AG08396 (cell line): ENCODE measurements around the gene RBM28.
"Not testable (repeated sequence)": the region's sequence is repeated elsewhere in the genome, so short reads cannot be mapped to it uniquely, and the experiment has no call there.

ENCODE experiments used
- DNase-seq: peaks from one replicate; pipeline ENCODE4 v3.0.0; 2012; ENCODE audit warnings: low spot score, mixed read lengths

RBM28 gene

DNA sequence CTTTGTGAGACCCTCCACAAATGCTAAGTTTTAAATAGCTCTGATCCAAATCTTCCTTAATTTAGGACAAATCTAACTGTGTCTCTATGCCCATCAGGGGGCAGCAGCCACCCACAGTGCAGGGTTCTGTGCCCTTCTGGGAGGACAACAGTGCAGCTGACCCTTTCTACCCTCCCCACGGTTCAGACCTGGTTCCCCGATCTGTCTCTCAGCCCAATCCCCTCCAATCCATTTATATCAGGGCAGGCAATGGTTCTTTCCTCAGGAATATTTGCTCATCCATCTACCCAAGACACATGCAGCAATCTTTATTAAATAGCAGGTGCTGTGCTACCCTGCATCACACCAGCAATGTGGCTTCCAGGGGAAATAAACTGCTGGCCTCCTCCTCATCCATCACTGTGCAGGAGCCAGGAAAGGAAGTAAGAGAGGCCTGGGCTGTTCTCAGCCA lies 4.0 kb upstream of the RBM28 start:
- DNase-seq, result peak; percentile 72

DNA sequence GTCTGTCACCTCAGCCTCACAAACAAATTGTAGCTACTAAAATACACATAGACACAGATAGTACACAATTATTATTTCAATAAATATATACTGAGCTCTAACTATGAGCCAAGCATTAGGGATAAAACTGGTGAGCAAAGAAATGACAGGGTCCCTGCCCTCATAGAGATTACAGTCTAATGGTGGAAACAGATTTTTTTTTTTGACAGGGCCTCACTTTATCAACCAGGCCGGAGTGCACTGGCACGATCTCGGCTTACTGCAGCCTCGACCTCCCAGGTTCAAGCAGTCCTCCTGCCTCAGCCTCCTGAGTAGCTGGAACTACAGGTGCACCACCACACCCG lies 695 bp upstream of the RBM28 start:
- no peak for DNase-seq

DNA sequence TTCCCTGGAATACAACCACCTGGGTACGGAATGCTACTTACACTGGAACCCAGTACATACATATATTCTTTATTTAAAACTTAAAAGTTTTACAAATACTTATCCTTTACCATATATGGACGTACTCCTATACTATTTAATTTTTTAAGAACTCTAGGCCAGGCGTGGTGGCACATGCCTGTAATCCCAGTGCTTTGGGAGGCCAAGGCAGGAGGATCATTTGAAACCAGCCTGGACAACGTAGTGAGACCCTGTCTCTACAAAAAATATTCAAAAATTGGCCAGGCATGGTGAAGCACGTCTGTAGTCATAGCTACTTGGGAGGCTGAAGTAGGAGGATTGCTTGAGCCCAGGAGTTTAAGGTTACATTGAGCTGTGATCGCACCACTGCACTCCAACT lies 2.0 kb downstream of the RBM28 start:
- DNase-seq, result no peak

DNA sequence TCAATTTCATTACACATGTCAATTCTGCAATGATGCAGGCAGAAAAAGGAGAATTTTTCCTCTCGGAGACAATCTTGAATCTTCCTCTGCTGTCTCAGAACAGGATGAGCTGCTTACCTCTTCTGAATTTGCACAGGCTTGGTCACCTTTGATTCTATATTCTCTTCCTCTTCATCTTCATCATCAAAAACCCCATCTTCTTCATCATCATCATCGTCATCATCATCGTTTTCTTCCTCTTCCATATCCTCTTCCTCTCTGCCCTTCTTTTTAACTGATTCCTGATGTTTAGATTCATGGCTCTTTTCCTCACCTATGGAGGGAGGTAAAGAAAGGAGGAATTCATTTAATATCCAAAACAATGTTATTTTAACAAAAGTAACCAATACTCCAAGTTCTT lies 8.0 kb downstream of the RBM28 start:
- no peak for DNase-seq

DNA sequence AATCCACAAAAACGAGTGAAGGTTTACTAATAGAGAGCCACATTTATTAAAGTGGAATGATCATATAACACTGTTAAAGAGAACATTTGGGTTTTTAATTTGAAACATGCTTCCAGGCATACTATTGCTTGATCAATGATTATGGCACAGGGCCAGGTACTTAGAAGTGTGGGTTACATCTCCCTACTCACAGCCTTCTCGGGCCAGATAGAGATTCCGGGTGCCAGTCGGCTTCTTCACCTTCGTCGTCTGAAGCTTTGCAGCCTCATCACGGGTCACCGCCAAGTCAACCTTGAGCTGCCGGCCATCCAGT lies 19.4 kb downstream of the RBM28 start:
- no peak for DNase-seq

DNA sequence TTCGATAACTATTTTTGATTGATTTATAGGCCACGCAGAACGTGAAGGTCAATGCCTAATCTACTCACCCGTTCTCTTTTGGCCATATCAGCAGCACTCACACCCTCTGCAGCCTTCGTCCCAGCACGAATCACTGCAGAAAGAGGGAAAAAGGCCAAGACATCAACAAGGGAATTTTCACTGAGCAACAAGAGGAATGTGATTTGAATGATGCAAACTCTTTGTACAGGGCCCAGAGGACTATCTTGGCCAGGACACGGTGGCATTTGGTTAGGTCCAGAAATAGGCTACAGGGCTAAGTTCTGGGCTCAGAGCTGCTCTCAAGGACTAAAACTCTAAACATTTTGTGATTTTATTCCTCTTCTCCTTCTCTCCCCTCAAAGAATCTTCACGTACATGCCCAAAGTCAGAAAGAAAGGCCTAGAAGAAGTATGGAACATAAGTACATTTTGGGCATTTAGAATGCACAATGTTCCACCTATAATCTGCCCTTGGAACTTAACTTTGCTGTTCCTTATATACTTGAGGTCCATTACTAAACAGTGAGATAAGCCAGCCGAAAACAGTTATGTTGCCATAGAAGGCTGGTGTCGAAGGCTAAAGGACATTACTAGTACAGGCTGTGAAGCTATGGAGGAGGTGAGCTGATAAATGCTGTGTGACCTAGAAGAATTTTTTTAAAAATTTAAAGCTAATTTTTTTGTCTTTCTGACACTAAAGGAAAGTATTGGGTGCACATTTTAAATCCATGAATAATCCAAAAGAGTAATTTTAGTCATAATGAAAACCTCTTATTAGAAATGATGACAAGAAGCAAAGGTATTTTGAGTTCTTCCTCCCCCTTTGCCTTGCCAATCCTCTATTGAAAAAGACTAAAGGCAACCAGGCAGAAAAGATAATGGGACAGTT lies 20.0 kb downstream of the RBM28 start:
- peak; percentile 36 for DNase-seq

DNA sequence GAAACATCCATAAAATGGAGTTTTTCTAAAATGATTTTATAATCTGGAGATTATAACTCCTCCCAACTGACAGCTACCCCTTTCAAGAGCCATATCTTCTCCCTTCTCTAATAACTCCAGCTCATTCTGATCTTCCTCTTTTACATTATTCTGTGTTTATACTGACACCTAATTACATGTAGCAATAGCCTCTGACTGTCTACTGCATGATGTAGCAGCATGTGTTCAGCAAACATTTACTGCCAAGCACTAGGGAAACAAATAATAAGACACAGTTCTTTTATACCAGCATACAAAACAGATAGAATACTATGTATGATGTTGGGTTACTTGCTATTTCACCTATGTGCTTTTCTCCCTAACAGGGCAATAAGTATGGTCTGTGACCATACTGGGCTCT lies 20.7 kb downstream of the RBM28 start:
- no peak for DNase-seq

DNA sequence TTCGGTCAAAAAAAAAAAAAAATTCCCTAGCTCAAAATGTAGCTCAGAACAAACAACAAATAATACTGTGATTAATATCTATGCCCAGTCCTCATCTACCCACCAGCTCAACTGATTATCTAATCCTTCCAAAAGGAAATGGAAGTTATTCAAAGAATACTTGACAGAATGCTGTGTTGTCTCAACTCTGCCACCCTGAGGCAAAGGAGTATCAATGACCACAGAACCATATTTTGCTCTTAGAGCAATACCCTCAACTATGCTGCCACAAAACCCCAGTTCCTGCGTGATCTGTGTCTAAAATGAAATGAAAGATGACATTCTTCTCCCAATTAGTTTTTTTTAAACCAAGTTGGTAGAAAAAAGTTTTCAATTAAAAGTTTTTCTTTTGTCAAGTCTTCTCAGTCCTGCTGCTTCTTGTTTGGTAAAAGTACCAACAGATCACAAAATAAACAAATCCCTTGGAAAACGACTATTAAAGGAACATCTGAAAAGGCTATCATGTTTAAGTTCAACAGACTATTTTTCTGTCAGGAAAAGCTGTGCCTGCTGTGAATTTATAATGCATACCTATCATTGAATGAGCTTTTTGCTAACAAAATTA lies 21.6 kb downstream of the RBM28 start:
- peak; percentile 51 for DNase-seq

- DNase-seq, result no peak
These were observed 22.7 kb downstream of the RBM28 start for GRCh38 chr7:128321044-128321422.

DNA sequence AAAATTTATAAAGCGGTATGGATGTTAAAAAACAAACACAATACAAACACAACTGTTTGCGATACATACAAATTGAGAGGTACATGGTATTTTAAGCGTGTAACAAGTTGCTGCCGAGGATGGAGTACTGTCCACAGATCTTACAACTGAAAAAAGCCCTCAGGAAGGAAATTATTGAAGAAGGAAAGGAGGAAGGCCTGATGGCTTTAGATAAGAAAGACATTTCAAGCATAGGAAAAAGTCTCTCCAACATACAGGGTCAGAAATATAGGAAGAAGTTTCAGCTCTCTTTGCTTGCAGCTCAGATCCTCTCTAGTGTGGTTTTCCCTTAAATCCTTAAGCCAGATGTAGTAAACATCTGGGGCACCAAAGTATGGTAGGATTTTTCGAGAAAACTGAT lies 25.0 kb downstream of the RBM28 start:
- no peak for DNase-seq

DNA sequence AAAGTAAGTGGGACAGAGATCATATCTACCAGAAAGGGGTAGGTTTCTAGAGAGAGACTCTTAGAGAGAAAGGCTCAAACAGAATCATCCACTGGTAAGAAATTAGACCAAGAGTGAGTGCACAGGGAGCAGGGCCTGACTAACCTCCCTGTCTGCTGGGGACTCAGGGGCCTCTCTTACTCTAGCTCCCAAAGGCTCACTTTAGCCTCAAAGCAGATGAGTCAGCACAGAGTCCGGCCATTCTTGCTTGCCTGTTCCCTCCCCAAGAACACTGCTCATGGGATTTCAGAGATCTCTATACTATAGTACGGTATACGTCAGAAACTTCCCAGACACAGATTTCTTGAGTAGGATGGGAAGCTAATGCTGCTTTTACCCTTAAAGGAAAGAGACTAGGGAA lies 32.7 kb downstream of the RBM28 start:
- DNase-seq, result no peak

DNA sequence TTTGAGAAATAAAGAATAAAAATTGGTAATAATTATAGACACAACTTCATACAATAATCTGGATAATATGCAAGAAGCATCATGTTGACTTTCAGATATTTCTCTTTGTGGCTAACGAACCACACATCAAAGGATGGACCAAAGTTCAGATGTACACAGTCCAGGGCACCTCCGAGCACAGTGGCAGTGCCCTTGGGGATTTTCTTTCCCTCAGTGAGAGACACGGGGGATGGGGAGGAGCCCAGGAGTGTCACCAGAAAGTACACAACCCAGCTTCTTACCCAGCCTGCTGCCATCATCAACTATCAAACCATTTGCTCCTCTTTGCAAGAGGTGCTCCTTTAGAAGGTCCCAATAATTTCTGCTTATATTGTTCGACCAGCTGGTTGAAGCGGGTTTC lies 33.2 kb downstream of the RBM28 start:
- DNase-seq, result no peak

DNA sequence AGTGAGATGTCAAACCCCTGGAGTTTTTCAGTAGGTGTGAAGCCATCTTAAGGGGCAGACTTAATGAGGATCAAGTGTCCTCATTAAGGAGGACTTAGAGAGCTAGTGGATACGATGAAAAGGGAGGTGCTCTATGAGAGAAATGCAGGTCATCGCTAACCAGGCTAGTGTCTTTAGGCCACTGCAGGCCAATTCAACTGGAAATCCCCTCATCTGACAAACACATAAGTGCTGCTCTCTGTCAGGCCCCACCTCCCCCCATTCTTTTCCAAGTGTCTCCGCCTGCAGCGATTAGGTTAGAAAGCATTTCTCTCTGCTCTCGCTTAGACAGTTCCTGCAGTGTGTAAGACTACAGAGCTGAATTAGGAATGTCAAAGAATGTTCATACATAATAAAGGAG lies 33.7 kb downstream of the RBM28 start:
- no peak for DNase-seq

- no peak for DNase-seq
These were observed 34.6 kb downstream of the RBM28 start for GRCh38 chr7:128309124-128309523.

DNA sequence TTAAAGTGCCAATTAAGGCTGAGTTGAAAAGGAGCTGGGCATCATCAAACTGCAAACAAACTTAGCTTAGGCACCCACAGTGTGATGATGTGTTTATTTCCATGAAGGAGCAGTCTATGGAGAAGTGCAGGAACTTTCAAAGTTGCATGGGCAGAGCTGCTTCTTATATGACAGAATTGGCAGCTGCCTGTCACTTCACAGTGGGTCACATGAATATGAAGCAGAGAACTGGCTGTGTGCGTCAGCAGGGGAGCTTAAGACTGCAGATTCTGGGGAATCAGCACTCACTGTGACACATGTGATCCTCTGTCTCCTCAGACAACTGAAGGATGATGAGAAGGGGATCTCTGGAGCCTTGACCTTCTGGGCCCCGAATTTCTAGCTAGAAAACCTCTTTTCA lies 36.6 kb downstream of the RBM28 start:
- DNase-seq, result no peak

DNA sequence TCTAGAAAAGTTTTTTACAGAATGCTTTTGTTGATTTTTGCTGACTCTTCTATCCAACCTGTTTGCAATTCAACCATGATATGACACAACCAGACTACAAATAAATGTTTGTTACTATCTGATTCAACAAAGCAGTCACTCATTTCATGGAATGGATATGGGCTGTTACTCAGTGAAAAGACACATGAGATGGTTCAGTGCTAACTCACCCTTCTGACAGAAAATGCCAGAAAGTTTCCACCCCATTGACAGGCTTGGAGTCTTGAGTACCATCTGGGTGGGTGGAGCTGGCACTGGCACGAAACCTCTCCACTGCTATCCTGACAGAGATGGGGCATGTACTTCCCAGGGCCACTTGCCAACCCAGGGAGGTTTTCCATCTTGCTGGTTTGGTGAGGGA lies 39.5 kb downstream of the RBM28 start:
- no peak for DNase-seq

- no peak for DNase-seq
These were observed 40.1 kb downstream of the RBM28 start for GRCh38 chr7:128303643-128304042.

GRCh38 chr7:128303133-128303532 lies 40.6 kb downstream of the RBM28 start:
- no peak for DNase-seq

DNA sequence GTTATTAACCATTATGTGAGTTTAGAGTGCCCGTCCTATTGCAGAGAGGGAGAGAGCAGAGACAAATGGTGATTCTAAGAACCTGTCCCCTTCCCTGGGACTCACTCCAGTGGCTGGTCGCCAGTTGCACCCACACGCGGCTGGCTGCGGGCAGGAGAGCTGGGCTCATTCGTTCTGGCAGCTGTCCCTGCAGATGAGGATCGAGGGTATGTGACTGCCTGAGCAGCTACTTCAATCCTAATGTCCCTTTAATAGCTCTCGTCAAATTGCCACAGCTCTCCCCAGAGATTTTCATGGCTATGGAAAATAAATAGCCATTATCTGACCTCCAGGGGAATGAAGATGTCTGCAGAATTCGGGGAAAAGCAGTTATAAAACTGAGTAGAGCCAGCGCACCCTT lies 41.6 kb downstream of the RBM28 start:
- DNase-seq, result no peak

GRCh38 chr7:128299109-128299607 lies 44.5 kb downstream of the RBM28 start:
- no peak for DNase-seq

- DNase-seq, result not testable (repeated sequence)
These were observed 45.7 kb downstream of the RBM28 start for GRCh38 chr7:128298004-128298403.

GRCh38 chr7:128287556-128287955 lies 56.2 kb downstream of the RBM28 start:
- no peak for DNase-seq

DNA sequence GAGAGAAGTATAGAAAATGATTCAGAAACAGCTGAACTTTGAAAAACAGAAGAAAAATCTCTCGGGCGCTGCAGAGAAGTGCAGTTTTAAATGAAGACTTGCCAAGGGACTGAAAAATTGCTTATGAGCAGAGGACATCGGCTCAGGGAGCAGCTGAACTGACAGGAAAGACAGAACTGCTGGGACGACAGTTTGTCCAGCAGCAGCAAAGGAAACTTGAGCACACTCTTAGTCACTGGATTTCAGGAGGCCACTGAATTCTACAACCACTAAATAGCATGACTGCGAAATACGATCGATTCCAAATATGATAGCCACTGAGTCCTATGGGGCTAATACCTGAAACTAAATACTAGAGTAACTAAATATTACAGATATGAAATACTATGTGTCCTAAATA lies 59.6 kb downstream of the RBM28 start:
- no peak for DNase-seq
